HTR-8/SVneo (cell line): Measurements from ENCODE around the gene SNAI1.
A peak's percentile ranks its signal among the peaks of the same experiment; 100 is the strongest.
"Not testable (repeated sequence)": the region's sequence is repeated elsewhere in the genome, so short reads cannot be mapped to it uniquely, and the experiment has no call there.

ENCODE experiments used
- DNase-seq: peaks from one replicate; pipeline ENCODE4 v3.0.0; 2011; ENCODE audit warnings: low spot score, mixed read lengths; ENCODE audit not compliant: insufficient read length
- FAIRE-seq: peaks from 2 replicates; lab custom pipeline; 2011; peaks lifted over from hg19 to GRCh38; lab: Jason Lieb, UNC

Gene SNAI1

GRCh38 chr20:49984426-49985153 lies 1.8 kb downstream of the SNAI1 start:
- FAIRE-seq, result no peak

DNA sequence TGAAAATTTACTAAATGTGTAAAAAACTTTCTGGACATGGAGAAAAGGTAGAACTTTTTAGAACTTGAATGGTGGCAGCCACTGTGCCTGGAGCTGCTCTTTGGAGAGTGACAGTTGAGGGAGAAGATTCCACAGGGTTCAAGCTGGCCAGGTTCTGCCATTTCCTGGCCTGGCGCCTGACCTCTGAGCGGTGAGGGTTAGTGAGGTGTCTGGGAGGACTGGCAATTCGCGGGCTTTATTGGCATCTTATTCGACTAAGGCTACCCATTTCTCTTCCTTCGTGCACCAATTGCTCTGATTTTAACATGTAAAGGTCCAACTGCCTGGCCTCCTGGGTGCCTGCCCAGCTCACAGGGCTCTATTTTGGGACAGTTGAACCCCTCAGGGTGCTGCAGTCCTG lies 2.4 kb downstream of the SNAI1 start:
- no peak for FAIRE-seq
- DNase-seq, result no peak

More at GRCh38 chr20:49984426-49985153, 1.8 kb downstream of the SNAI1 start:
- no peak for DNase-seq

DNA sequence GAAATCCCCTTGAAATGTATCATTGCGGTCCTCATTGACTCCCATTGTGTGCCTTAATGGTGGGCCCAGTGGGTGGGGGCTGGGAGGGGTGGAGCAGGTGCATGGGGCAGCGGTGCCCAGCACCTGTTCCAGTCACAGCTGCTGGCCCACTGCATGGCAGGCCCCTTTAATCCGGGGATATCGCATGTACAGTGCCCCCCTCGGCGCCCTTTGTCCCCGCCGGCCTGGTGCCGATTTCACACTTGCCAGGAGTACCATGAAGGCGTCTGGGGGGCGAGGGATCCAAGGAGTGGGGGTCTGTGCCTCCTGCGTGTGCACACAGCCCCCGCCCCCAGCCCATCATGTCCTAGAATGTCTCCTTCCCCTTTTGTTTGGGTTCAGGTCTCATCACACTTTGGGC lies 2.8 kb downstream of the SNAI1 start:
- DNase-seq, result no peak
- FAIRE-seq, result no peak

DNA sequence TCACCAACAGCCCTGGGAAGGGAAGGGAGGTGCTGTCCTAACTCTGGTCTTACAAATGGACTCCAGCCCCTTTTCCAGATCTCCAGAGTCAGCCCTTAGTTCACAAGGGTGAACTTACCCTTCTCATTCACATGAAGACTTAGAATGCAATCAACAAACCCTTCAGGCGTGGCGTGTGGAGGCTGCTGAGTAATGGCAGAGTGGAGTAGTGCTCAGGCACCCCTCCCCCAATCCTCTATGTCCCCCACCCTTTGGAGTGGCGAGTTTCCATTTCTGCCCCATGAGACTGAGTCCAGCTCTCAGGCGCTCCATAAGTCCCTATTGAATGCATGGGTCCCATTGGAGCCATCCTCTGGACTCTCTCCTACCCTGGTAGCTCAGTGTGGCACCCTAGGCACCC lies 3.3 kb downstream of the SNAI1 start:
- FAIRE-seq (peak; percentile 44), DNase-seq (no peak)

DNA sequence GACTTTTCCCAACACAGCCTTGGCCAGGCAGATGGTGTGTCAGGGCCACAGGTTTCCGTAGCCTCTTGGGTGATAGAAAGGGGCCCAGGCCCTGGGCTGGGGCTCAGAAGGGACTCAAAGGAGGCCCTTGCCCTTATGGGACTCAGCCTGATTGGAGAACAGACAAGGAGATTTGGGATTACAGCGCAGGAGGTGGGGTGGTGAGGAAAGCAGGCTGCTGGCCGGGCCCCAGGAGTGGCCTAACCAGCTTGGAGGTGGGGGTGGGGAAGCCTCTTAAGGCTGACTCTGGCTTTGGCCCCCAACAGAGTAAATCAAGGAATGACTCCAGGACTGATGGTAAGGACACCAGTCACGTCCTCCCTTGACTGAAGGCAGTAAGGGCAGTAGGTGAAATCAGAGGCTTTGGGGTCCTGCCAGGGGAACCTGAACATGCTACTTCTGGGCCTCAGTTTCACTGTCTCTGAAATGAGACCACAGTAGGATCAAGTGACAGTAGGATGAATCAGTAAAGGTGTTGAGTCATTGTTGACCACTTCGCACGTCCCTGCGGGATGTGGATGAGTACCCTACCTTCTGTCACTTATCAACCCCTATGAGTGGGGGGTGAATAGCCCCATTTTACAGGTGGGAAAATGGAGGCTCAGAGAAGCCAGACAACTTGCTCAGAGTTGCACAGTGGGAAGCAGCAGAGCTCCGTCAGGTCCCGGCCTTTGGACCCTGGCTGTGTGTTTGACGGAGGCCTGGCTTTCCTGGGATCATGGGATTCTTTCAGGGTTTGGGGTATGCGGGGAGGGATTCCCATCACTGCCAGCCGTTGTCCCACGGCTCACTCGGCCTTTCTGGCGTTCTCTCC lies 4.5 kb downstream of the SNAI1 start:
- DNase-seq (no peak), FAIRE-seq (peak; percentile 23)

GRCh38 chr20:49987868-49988690 lies 5.3 kb downstream of the SNAI1 start:
- FAIRE-seq (peak; percentile 54), DNase-seq (no peak)

DNA sequence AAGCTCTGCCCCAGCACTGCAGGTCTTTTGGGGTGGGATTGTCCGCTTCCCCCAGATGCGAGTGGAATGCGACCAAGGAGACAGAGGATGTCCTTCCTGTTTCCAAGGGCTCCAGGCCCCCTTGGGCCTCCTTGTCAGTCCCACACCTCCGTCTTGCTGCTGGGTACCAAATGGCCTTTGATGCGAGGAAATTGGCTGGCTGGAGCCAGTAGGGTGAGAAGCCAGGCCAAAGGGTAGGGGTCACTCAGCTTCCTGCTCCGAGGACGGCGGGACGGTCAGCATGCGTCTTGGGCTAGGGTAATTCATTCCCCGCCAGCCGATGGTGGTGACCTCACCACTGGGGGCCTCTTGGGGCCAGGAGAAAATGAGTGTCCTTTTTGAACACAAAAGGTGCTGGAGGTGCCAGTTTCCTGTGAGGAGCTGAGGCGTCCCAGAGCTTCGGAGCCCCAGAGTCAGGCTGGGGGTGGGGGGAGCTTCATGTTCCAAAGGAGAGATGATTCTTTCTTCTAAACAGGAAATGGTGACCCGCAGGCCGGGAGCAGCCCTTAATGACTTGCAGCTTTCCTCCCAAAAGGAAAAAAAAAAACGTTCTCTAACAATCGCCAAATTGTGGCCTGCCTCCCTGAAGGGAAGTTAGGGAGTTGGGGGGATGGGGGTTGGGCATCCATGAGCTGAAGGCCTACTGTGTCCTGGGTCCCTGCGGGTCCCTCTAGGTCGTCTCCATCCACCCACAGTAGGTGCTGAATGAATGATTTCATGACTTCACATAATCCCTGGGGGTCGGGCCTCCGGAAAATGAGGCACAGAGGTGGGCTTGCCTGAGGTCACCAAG lies 6.7 kb downstream of the SNAI1 start:
- DNase-seq (no peak), FAIRE-seq (peak; percentile 71)

- DNase-seq, result no peak
- peak; percentile 58 for FAIRE-seq
Measured at GRCh38 chr20:49990271-49990720, 7.5 kb downstream of the SNAI1 start.

DNA sequence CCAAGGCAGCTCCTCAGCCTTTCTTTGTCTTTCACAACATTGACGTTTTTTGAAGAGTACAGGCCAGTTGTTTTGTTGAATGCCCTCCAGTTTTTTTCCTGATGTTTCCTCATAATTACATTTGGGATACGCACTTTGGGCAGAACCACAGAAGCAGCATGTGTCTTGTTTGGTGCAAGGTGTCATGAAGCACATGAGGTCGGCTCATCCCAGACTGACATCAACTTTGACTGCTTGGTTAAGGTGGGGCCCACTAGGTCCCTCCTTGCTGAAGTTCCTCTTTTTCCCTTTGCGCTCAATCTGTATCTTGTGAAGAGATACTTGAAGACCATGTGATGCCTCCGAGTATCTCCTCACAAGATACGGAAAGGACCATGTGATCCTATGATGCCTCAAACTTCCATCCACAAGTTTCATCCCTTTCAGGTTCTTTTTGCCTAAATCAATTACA lies 10.5 kb downstream of the SNAI1 start:
- DNase-seq (no peak), FAIRE-seq (peak; percentile 52)

- DNase-seq (no peak), FAIRE-seq (no peak)
Measured at GRCh38 chr20:49995586-49995985, 12.8 kb downstream of the SNAI1 start.

GRCh38 chr20:49998478-49999188 lies 15.9 kb downstream of the SNAI1 start:
- not testable (repeated sequence) for DNase-seq, FAIRE-seq

DNA sequence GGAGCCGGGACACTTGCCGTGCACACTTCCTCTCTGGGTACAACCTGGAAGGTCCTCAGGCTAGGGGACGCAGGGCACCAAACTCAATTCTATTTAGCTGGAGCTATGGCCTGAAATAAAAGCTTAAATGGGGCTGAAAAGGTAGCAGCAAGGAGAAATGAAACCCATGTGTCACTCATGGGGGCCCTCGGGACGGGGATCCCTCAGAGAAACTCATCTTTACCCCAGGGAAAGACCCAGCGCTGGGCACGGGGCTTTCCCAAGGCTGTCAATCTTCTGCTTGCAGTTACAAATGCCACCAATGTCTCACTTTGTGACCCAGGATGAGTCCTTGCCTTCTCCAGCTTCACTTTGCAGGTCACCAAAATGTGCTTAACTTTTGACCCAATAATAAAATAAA lies 16.5 kb downstream of the SNAI1 start:
- DNase-seq (no peak), FAIRE-seq (no peak)

GRCh38 chr20:50000548-50001222 lies 17.9 kb downstream of the SNAI1 start:
- FAIRE-seq, DNase-seq: not testable (repeated sequence)

DNA sequence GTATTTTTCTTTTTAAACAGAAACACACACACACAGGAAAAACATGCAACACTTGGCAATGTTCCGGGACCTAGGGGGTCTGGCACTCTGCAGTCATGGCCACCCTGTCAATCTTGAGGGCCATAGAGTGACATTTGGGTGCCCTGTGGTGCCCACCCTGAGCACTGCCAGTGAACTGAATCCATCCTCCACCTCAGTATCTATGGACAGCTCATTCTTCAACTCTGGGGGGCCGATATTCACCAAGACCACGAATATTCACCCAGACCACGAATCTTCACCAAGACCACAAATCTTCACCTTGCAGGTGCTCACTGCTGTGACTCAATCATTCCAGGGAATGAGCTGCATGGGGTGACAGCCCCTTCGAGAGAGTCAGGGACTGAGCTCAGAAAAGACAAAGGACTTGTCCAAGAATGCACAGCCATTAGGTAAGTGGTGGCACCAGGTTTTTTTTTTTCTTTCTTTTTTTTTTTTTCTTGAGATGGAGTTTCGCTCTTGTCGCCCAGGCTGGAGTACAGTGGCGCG lies 19.1 kb downstream of the SNAI1 start:
- FAIRE-seq (peak; percentile 26), DNase-seq (no peak)

- FAIRE-seq (peak; percentile 54), DNase-seq (no peak)
Measured at GRCh38 chr20:50003253-50003656, 20.5 kb downstream of the SNAI1 start.

DNA sequence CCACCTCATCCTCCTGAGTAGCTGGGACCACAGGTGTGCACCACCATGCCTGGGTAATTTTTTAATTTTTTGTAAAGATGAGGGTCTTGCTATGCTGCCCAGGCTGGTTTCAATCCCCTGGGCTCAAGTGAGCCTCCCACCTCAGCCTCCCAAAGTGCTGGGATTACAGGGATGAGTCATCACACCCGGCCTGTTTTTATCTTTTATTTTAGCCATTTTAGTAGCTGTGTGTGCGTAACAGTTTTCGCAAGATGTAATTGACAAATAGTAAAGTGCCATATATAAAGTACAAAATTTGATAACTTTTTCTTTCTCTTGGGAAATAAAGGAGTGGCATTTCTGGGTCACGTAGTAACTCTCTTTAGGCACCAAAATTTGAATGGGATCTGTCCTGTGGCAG lies 21.4 kb downstream of the SNAI1 start:
- DNase-seq (no peak), FAIRE-seq (no peak)

DNA sequence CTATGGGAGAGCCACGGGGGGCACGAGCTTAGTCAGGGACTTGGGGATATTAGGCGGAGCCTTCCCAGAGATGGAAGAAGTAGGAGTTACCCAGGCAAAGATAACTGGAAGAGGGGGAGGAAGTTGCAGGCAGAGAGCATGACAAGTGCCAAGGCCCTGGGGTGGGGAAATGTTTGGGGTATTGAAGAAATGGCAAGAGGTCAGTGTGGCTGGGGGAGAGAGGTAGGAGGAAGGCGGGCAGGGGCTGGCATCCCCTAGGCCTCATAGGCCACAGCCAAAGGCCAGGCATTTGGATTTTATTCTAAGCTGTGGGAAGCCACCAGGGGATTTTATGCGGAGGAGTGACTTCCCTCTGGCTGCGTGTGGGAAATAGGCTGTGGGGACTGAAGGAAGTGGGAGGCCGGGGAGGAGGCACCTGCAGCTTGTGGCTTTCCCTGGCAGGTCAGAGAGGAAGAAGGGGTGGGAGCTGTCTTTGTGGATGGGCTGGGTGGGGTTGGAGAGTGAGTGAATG lies 22.7 kb downstream of the SNAI1 start:
- FAIRE-seq (peak; percentile 26), DNase-seq (no peak)

DNA sequence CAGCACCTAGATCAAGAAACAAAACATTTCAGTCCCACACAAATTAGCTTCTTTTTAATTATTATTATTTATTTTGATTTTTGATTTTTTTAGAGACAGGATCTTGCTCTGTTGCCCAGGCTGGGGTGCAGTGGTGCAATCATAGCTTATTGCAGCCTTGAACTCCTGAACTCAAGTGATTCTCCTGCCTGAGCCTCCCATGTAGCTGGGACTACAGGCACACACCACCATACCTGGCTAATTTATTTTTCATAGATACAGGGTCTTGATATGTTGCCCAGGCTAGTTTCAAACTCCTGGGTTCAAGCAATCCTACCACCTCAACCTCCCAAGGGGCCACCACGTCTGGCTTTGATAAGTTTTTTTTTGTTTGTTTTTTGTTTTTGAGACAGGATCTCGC lies 24.6 kb downstream of the SNAI1 start:
- FAIRE-seq (no peak), DNase-seq (no peak)
